ENCODE measurements around the gene ZNF598. TPM values are rescaled to one million over a fixed set of nuclear protein-coding genes. Genes with fewer than 3 reads are reported as not detected.

ZNF598 gene
- total RNA-seq, 1 experiment from 2014 or later = 70.9 TPM

- H3K56ac ChIP-seq (ENCODE audit: insufficient read length, low read depth, low read length) = no peak overlapping the region
- no CpG with 5 or more reads among the region's 18 CpGs for WGBS (ENCODE audit: extremely low coverage, insufficient read length, low lambda C conversion rate)
- H3K4me2 ChIP-seq (ENCODE audit: insufficient read depth, insufficient read length, low read length) = no peak overlapping the region
- H2BK120ac ChIP-seq (ENCODE audit: low read depth, low read length, poor library complexity, severe bottlenecking) = no peak overlapping the region
- no peaks in the 10 kb centered on the region for H4K20me1 ChIP-seq (ENCODE audit: control insufficient read depth, insufficient read depth, insufficient read length)
- no peak overlapping the region for H2BK5ac ChIP-seq (ENCODE audit: insufficient read length, low read length)
- H4K5ac ChIP-seq (ENCODE audit: insufficient read length, low read depth, low read length) = no peak overlapping the region
- no peak overlapping the region for H3K27ac ChIP-seq (ENCODE audit: insufficient read length, low read depth, low read length)
- no peak overlapping the region for H3K23ac ChIP-seq (ENCODE audit: insufficient read length, low read depth, low read length)
- H2AFZ ChIP-seq (ENCODE audit: low read length) = no peak overlapping the region
- no peaks in the 10 kb centered on the region for H3K9me3 ChIP-seq (ENCODE audit: control insufficient read depth, low read depth, low read length)
- no peaks in the 10 kb centered on the region for H3K79me2 ChIP-seq (ENCODE audit: insufficient read depth, low read length)
- no peak overlapping the region for H2BK12ac ChIP-seq (ENCODE audit: insufficient read length, low read depth, low read length)
- no peaks in the 10 kb centered on the region; the same call in 1 of the 2 replicates for H3K4me1 ChIP-seq (ENCODE audit: insufficient read depth, low read length)
- H3K9ac ChIP-seq (ENCODE audit: extremely low read depth, insufficient read length, low read length) = no peak overlapping the region
- Mint-ChIP-seq H3K27ac (no peak overlapping the region), H3K27me3 (ENCODE audit: low read depth) (peaks cover 31% of the 10 kb centered on the region), H3K4me1 (peaks cover 10 to 13% of the 10 kb centered on the region in 2 experiments), H3K9me3 (no peaks in the 10 kb centered on the region; a peak in 1 of 5 replicates), H3K4me3 (no peak overlapping the region; a peak in 1 of 5 replicates), H3K36me3 (ENCODE audit: insufficient read depth in 1 of 3, low read depth in 3 of 3) (no peaks in the 10 kb centered on the region)
- peaks cover 3% of the 10 kb centered on the region for H3K23me2 ChIP-seq (ENCODE audit: insufficient read length, low read depth, low read length, poor library complexity, severe bottlenecking)
- no peaks in the 10 kb centered on the region for H3K79me1 ChIP-seq (ENCODE audit: insufficient read depth, low read depth, low read length, poor library complexity, severe bottlenecking)
- DNase-seq = no peak
- H4K8ac ChIP-seq (replicated peaks; ENCODE audit: insufficient read length, low read depth, low read length) = no peak overlapping the region
- no peak overlapping the region for H3K4ac ChIP-seq (ENCODE audit: low read depth, low read length)
- H3K18ac ChIP-seq (ENCODE audit: insufficient read length, low read depth, low read length) = no peak overlapping the region
- no peak overlapping the region for H4K91ac ChIP-seq (ENCODE audit: insufficient read length, low read depth, low read length)
- no peak overlapping the region for H2BK20ac ChIP-seq (ENCODE audit: low read depth, low read length, poor library complexity, severe bottlenecking)
- H2BK15ac ChIP-seq (ENCODE audit: low read depth, low read length) = no peak overlapping the region
- no peak overlapping the region for H3K14ac ChIP-seq (ENCODE audit: insufficient read depth, low read length)
- H2AK5ac ChIP-seq (ENCODE audit: insufficient read length, low read length) = no peak overlapping the region
- no peak overlapping the region for H3T11ph ChIP-seq (ENCODE audit: low read length)
- H3K27me3 ChIP-seq (ENCODE audit: insufficient read depth, low read length) = peaks cover 7% of the 10 kb centered on the region; the same call in 1 of the 2 replicates
- no peak for TF ChIP-seq CTCF (conservative IDR thresholded peaks at IDR 0.05)
Measured at GRCh38 chr16:2028620-2029220, 19.1 kb upstream of the ZNF598 start.
